Karpas-422 (cell line): ENCODE results near the gene CTBP2. TPM values are rescaled to one million over a fixed set of nuclear protein-coding genes. Genes with fewer than 3 reads are reported as not detected.
A peak's percentile ranks its signal among the peaks of the same experiment; 100 is the strongest.
"Not testable (repeated sequence)": the region's sequence is repeated elsewhere in the genome, so short reads cannot be mapped to it uniquely, and the experiment has no call there.

Experiments
- DNase-seq: peaks from one replicate; pipeline ENCODE4 v3.0.0-alpha.2; 2015
- H2AFZ ChIP-seq: fragments of 200-600 bp; sonication (generic); 2 replicates; pipeline ENCODE4 v1.6.1; 2014; ENCODE audit warnings: antibody characterized with exemption, low read length, mixed read lengths
- H3K27ac ChIP-seq: fragments of 200-600 bp; sonication (generic); 2 replicates; pipeline ENCODE4 v1.5.1; 2014; ENCODE audit warnings: mild to moderate bottlenecking, low read length, moderate library complexity
- H3K27me3 ChIP-seq: fragments of 200-600 bp; sonication (generic); 2 replicates; pipeline ENCODE4 v1.6.1; 2014; ENCODE audit warnings: low read length, mixed read lengths
- H3K36me3 ChIP-seq: fragments of 200-600 bp; sonication (generic); 2 replicates; pipeline ENCODE4 v1.6.1; 2014; ENCODE audit warnings: low read length, mixed read lengths; ENCODE audit not compliant: insufficient read depth
- H3K4me1 ChIP-seq: fragments of 200-600 bp; sonication (generic); 2 replicates; pipeline ENCODE4 v1.6.1; 2014; ENCODE audit warnings: mild to moderate bottlenecking, low read length, mixed read lengths
- H3K4me2 ChIP-seq: fragments of 200-600 bp; sonication (generic); 2 replicates; pipeline ENCODE4 v1.6.1; 2014; ENCODE audit warnings: low read length, low read depth, mild to moderate bottlenecking; ENCODE audit not compliant: poor library complexity, severe bottlenecking
- H3K4me3 ChIP-seq: fragments of 200-600 bp; sonication (generic); 2 replicates; pipeline ENCODE4 v1.5.1; 2014; ENCODE audit warnings: mild to moderate bottlenecking, antibody characterized with exemption, low read length, mixed read lengths
- H3K79me2 ChIP-seq: fragments of 200-600 bp; sonication (generic); 2 replicates; pipeline ENCODE4 v1.6.1; 2014; ENCODE audit warnings: mild to moderate bottlenecking, low read length, mixed read lengths
- H3K9ac ChIP-seq: fragments of 200-600 bp; sonication (generic); 2 replicates; pipeline ENCODE4 v1.6.0; 2014; ENCODE audit warnings: low read length
- H3K9me2 ChIP-seq: fragments of 200-600 bp; sonication (generic), shearing (Covaris generic); replicated peaks from 2 replicates; pipeline ENCODE4 v1.6.0; 2014; ENCODE audit warnings: mild to moderate bottlenecking, low read length, moderate library complexity; ENCODE audit not compliant: insufficient read depth
- H3K9me3 ChIP-seq: fragments of 300-700, 200-600 bp; sonication (generic); 2 replicates; pipeline ENCODE4 v1.6.1; 2014; ENCODE audit warnings: low read length, mixed read lengths
- H4K20me1 ChIP-seq: fragments of 200-600 bp; sonication (generic); 2 replicates; pipeline ENCODE4 v1.6.1; 2014; ENCODE audit warnings: mild to moderate bottlenecking, antibody characterized with exemption, low read length, low read depth; ENCODE audit not compliant: insufficient read depth
- total RNA-seq: library from RNA; depleted of rRNA; stranded (reverse); fragments of >200 nt; shearing (Covaris generic); gene quantifications from 2 replicates; pipeline ENCODE4 v1.2.3, GENCODE V29; 2014; ENCODE audit warnings: low replicate concordance

Gene CTBP2
- total RNA-seq, 1 experiment from 2014 or later = 0.15 TPM

GRCh38 chr10:124993736-124994451, 166.5 kb downstream of the CTBP2 start:
- no peaks in the 10 kb centered on the region for H3K36me3 ChIP-seq

GRCh38 chr10:124993345-124993708, 167.0 kb downstream of the CTBP2 start:
- Histone ChIP-seq H3K4me1 (no peaks in the 10 kb centered on the region), H3K79me2 (no peaks in the 10 kb centered on the region), H3K4me3 (no peak overlapping the region), H4K20me1 (no peaks in the 10 kb centered on the region), H3K9me2 (no peaks in the 10 kb centered on the region), H3K9me3 (no peaks in the 10 kb centered on the region), H3K9ac (no peak overlapping the region), H3K36me3 (no peaks in the 10 kb centered on the region), H3K4me2 (no peak overlapping the region), H3K27ac (no peak overlapping the region), H3K27me3 (no peaks in the 10 kb centered on the region), H2AFZ (no peak overlapping the region)
- no peak for DNase-seq

More at GRCh38 chr10:124993736-124994451, 166.5 kb downstream of the CTBP2 start:
- DNase-seq = no peak
- Histone ChIP-seq H2AFZ (no peak overlapping the region), H3K9ac (no peak overlapping the region), H3K27ac (no peak overlapping the region), H3K27me3 (no peaks in the 10 kb centered on the region), H3K4me3 (no peak overlapping the region), H3K9me2 (no peaks in the 10 kb centered on the region), H3K4me2 (no peak overlapping the region), H4K20me1 (no peaks in the 10 kb centered on the region), H3K79me2 (no peaks in the 10 kb centered on the region), H3K9me3 (no peaks in the 10 kb centered on the region), H3K4me1 (no peaks in the 10 kb centered on the region)

- no peak overlapping the region for H3K27ac ChIP-seq
- no peaks in the 10 kb centered on the region for H3K4me1 ChIP-seq
- no peaks in the 10 kb centered on the region for H3K9me3 ChIP-seq
- H3K9me2 ChIP-seq = no peaks in the 10 kb centered on the region
- H2AFZ ChIP-seq = no peak overlapping the region
- no peaks in the 10 kb centered on the region for H4K20me1 ChIP-seq
- H3K4me3 ChIP-seq = no peak overlapping the region
- H3K27me3 ChIP-seq = no peaks in the 10 kb centered on the region
- H3K36me3 ChIP-seq = no peaks in the 10 kb centered on the region
- no peak overlapping the region for H3K4me2 ChIP-seq
- peak; percentile 84 for DNase-seq
- no peak overlapping the region for H3K9ac ChIP-seq
- H3K79me2 ChIP-seq = no peaks in the 10 kb centered on the region
Measured at GRCh38 chr10:124992462-124993344, 167.7 kb downstream of the CTBP2 start.

GRCh38 chr10:124991835-124992234, 168.5 kb downstream of the CTBP2 start:
- Histone ChIP-seq H3K36me3 (no peaks in the 10 kb centered on the region), H3K9me3 (no peaks in the 10 kb centered on the region), H3K9me2 (no peaks in the 10 kb centered on the region), H3K27ac (no peak overlapping the region), H3K79me2 (no peaks in the 10 kb centered on the region), H3K4me3 (no peak overlapping the region), H4K20me1 (no peaks in the 10 kb centered on the region), H2AFZ (no peak overlapping the region), H3K4me1 (no peaks in the 10 kb centered on the region), H3K9ac (no peak overlapping the region), H3K4me2 (no peak overlapping the region), H3K27me3 (no peaks in the 10 kb centered on the region)
- no peak for DNase-seq

GRCh38 chr10:124990671-124991625, 169.4 kb downstream of the CTBP2 start:
- Histone ChIP-seq H3K36me3 (no peaks in the 10 kb centered on the region), H3K4me1 (no peaks in the 10 kb centered on the region), H3K9me2 (no peaks in the 10 kb centered on the region), H3K4me2 (no peak overlapping the region), H2AFZ (no peak overlapping the region), H3K9ac (no peak overlapping the region), H4K20me1 (no peaks in the 10 kb centered on the region), H3K79me2 (no peaks in the 10 kb centered on the region), H3K27me3 (no peaks in the 10 kb centered on the region), H3K9me3 (no peaks in the 10 kb centered on the region), H3K27ac (no peak overlapping the region), H3K4me3 (no peak overlapping the region)
- DNase-seq = no peak

- H3K9me3 ChIP-seq = no peaks in the 10 kb centered on the region
- H3K4me3 ChIP-seq = no peak overlapping the region
- H3K4me1 ChIP-seq = no peaks in the 10 kb centered on the region
- H3K27me3 ChIP-seq = no peaks in the 10 kb centered on the region
- no peak for DNase-seq
- H4K20me1 ChIP-seq = no peaks in the 10 kb centered on the region
- no peak overlapping the region for H3K27ac ChIP-seq
- no peaks in the 10 kb centered on the region for H3K79me2 ChIP-seq
- no peak overlapping the region for H2AFZ ChIP-seq
- no peak overlapping the region for H3K9ac ChIP-seq
- H3K4me2 ChIP-seq = no peak overlapping the region
- peaks cover 8% of the 10 kb centered on the region; the same call in 1 of the 2 replicates for H3K36me3 ChIP-seq
- H3K9me2 ChIP-seq = no peaks in the 10 kb centered on the region
Measured at GRCh38 chr10:124989526-124989925, 170.8 kb downstream of the CTBP2 start.

- not testable (repeated sequence) for H3K9ac ChIP-seq, H3K36me3 ChIP-seq, H3K9me2 ChIP-seq, H2AFZ ChIP-seq, H3K4me1 ChIP-seq, H3K4me2 ChIP-seq, H3K27ac ChIP-seq, H3K4me3 ChIP-seq, H3K27me3 ChIP-seq, H3K9me3 ChIP-seq, DNase-seq, H4K20me1 ChIP-seq, H3K79me2 ChIP-seq
Measured at GRCh38 chr10:124988753-124989152, 171.6 kb downstream of the CTBP2 start.
